ENCODE measurements around the gene SLC1A2.
A peak's percentile ranks its signal among the peaks of the same experiment; 100 is the strongest.

SLC1A2 gene

DNA sequence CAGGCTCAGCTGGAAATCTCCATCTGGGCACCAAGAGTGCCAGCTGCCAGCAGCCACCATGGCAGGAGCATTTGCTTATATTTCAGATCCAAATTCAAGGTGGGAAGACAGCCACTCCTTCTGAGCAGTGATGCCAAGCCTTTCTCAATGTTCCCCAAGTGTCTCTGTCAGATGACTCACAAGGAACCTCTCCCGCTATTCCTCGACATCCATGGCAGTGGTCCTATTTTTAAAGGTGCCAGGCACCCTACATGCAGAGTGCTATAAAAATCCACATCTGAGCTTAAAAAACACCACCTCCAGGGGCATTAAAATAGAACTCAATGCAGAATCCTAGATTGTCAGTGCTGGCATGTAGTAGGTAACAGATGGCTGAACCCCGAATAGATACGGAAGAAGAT, 112.1 kb downstream of the SLC1A2 start:
- no peak for DNase-seq (ENCODE audit: extremely low read depth, low read depth)
- no peak for TF ChIP-seq CTCF (IDR thresholded peaks at IDR 0.05; ENCODE audit: low read depth, low read length)

GRCh38 chr11:35305670-35306382, 113.5 kb downstream of the SLC1A2 start:
- peak; percentile 55 for TF ChIP-seq CTCF (IDR thresholded peaks at IDR 0.05; ENCODE audit: low read depth, low read length)
- no peak for DNase-seq (ENCODE audit: extremely low read depth, low read depth)

- no peak for DNase-seq (ENCODE audit: extremely low read depth, low read depth)
- TF ChIP-seq CTCF (IDR thresholded peaks at IDR 0.05; ENCODE audit: low read depth, low read length): no peak
Measured at GRCh38 chr11:35304900-35305460, 114.4 kb downstream of the SLC1A2 start.

- peak; percentile 49 for DNase-seq (ENCODE audit: extremely low read depth, low read depth)
- no peak for TF ChIP-seq CTCF (IDR thresholded peaks at IDR 0.05; ENCODE audit: low read depth, low read length)
Measured at GRCh38 chr11:35304386-35304775, 115.0 kb downstream of the SLC1A2 start.

DNA sequence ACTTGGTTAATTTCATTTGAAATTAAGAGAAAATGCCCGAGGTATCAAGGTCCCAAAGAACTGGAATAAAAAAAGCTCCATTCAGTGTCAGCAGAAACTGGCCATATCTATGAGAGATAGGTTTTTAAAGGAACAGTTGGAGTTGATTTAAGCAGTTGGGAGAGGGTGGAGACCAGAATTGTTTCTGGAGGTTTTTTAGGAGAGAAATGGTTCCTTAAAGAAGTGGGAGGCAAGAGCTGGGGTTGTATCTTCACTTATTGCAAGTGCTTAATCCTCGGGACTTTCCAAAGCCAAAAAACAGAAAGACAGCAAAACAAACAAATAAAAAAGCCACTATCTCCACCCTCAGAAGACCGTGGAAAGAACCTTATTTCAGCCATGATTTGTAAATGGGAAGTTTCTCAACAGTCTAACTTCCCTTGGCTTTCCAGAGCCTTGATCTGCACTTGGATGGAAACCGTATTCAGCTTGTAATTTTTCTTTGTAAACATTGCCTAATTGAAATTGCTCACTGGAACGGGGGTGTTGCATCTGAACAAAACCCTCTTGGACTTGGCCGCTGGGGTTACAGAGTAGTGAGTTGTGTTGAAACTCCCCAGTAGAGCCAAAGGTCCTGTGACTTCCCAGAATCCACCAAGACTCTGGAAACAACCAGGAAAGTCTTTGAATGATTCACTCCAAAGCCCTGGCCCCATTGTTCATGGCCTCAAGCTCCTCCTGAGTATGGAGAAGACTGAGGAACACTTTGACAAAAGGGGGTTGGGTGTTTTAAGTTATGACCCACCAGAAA, 115.6 kb downstream of the SLC1A2 start:
- no peak for TF ChIP-seq CTCF (IDR thresholded peaks at IDR 0.05; ENCODE audit: low read depth, low read length)
- peak; percentile 97 for DNase-seq (ENCODE audit: extremely low read depth, low read depth)

GRCh38 chr11:35302398-35302797, 117.0 kb downstream of the SLC1A2 start:
- DNase-seq (ENCODE audit: extremely low read depth, low read depth): no peak
- TF ChIP-seq CTCF (IDR thresholded peaks at IDR 0.05; ENCODE audit: low read depth, low read length): no peak

GRCh38 chr11:35298369-35298768, 121.0 kb downstream of the SLC1A2 start:
- DNase-seq (ENCODE audit: extremely low read depth, low read depth): no peak
- no peak for TF ChIP-seq CTCF (IDR thresholded peaks at IDR 0.05; ENCODE audit: low read depth, low read length)

Data from AG09319 (cell line).